HG03108 (cell line): ENCODE data around the gene SLC6A5.
"Not testable (repeated sequence)": the region's sequence is repeated elsewhere in the genome, so short reads cannot be mapped to it uniquely, and the experiment has no call there.

Experiments
- ATAC-seq: cut with Tn5 transposase; IDR thresholded peaks from one replicate; pipeline ENCODE4 v1.9.1; 2021; ENCODE audit warnings: moderate library complexity; ENCODE audit not compliant: unreplicated experiment

SLC6A5 gene

GRCh38 chr11:20599221-20600019 lies at the start of gene SLC6A5:
SLC6A5 (plus strand) TSS chr11:20599608; CDS start chr11:20599673, 65 bp downstream.
- no peak for ATAC-seq

- no peak for ATAC-seq
These were observed 48.3 kb upstream of the SLC6A5 start for GRCh38 chr11:20551096-20551495.

DNA sequence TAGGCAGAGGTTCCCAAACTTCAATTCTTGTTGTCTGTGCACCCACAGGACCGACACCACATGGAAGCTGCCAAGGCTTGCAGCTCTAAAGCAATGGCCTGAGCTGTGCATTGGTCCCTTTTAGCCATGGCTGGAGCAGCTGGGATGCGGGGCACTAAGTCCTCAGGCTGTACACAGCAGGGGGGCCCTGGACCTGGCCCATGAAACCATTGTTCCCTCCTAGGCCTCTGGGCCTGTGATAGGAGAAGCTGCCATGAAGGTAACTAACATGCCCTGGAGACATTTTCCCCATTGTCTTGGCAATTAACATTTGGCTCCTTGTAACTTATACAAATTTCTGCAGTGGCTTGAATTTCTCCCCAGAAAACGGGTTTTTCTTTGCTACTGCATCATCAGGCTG lies 43.6 kb upstream of the SLC6A5 start:
- ATAC-seq = no peak

- not testable (repeated sequence) for ATAC-seq
These were observed 43.0 kb upstream of the SLC6A5 start for GRCh38 chr11:20556396-20556795.

GRCh38 chr11:20558741-20559140 lies 40.7 kb upstream of the SLC6A5 start:
- ATAC-seq = no peak

GRCh38 chr11:20559523-20560300 lies 39.7 kb upstream of the SLC6A5 start:
- no peak for ATAC-seq

- no peak for ATAC-seq
These were observed 37.5 kb upstream of the SLC6A5 start for GRCh38 chr11:20561915-20562314.

- no peak for ATAC-seq
These were observed 35.5 kb upstream of the SLC6A5 start for GRCh38 chr11:20563866-20564265.

DNA sequence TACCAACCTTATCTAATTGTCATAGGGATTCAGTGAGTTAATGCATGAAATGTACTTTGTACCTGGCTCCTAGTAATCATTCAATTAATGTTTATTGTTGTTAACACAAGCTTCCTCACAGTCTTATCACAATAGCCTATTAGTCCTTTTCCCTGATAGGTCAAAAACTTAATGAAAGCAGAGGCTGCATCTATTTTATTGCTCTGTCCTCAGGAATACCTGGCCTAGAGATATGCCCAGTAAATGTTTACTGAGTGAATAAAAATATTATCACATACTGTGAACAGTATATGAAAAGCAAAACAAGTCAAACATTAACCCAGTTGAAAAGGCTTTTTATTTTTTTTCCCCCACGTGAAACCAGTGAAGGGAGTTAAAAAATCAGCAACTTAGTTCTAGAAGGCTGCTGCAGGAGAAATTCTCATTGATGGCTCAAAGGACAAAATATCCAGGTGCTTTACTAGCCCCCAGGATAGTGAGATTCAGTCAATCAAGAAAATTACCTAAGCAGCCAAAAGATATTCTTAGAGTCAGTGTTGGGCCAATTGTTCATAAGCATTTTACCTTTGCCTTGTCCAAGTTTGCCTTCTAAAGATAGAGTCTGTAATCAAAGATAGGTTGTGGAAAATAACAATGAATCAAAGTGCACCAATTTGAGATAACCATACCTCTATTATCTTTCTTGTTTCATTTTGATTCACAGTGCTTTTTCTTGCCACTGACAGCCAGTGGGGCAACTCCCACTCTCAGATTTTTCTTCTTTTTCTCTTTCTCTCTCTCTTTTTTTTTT lies 34.4 kb upstream of the SLC6A5 start:
- no peak for ATAC-seq

GRCh38 chr11:20566115-20566514 lies 33.3 kb upstream of the SLC6A5 start:
- ATAC-seq = not testable (repeated sequence)

GRCh38 chr11:20566591-20567434 lies 32.6 kb upstream of the SLC6A5 start:
- ATAC-seq = no peak

DNA sequence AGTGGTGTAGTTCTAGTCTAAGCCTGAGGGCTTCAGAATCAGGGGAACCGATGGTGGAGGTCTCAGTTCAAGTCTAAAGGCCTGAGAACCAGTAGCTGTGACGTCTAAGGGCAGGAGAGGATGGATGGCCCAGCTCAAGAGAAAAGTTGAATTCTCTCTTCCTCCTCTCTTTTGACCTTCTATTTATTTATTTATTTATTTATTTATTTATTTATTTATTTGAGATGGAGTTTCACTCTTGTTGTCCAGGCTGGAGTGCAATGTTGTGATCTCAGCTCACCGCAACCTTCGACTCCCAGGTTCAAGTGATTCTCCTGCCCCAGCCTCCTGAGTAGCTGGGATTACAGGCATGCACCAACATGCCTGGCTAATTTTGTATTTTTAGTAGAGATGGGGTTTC lies 19.7 kb upstream of the SLC6A5 start:
- not testable (repeated sequence) for ATAC-seq

DNA sequence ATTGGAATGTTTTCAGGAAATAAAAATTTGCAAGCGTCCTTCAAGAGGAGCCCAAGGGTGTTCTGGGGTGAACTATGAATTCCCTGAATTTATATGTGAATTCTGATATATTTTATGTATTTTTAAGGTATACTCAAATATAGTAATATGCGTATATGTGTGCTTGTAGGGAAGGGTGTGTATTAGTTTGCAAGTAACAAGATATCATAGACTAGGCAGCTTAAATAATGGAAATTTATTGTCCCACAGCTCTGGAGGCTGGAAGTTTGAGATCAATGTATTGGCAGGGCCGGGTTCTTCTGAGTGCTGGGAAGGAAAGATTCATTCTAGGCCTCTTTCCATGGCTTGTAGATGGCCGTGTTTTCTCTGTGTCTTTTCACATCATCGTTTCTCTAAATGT lies 16.2 kb upstream of the SLC6A5 start:
- ATAC-seq = no peak

DNA sequence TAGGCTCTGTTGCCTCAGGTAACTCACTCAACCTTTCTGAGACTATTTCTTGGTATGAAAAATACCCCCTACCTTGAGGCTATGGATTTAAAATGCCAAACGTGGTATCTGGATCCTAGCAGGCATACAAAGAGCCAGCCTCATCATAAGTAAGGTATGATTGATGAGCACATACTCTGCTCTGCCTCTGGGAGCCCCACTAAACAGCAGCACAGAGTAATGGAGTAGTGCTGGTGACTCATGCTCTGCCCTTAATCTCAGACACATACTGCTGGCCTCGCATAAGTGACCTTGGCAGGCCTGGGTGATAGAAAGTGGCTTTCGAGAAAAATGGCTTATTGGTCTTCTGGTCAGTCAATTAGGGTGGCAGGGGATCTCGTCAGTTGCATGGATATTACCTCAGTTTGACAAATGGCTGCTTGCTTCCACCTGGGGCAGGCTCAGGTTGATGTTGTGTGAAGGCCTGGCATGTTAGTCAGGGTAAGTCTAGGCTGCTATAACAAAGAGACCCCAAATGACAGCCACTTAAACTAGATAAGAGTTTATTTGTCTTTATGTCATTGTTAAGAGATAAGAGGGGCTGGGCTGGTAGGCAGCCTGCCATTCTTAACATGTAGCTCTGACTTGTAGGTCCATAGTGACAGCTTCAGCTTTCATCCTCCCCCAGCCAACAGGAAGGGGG lies 15.2 kb upstream of the SLC6A5 start:
- ATAC-seq = no peak

- no peak for ATAC-seq
These were observed 9.6 kb upstream of the SLC6A5 start for GRCh38 chr11:20589796-20590195.

- ATAC-seq = no peak
These were observed 9.0 kb upstream of the SLC6A5 start for GRCh38 chr11:20590381-20590780.

- no peak for ATAC-seq
These were observed 6.7 kb upstream of the SLC6A5 start for GRCh38 chr11:20592741-20593140.

DNA sequence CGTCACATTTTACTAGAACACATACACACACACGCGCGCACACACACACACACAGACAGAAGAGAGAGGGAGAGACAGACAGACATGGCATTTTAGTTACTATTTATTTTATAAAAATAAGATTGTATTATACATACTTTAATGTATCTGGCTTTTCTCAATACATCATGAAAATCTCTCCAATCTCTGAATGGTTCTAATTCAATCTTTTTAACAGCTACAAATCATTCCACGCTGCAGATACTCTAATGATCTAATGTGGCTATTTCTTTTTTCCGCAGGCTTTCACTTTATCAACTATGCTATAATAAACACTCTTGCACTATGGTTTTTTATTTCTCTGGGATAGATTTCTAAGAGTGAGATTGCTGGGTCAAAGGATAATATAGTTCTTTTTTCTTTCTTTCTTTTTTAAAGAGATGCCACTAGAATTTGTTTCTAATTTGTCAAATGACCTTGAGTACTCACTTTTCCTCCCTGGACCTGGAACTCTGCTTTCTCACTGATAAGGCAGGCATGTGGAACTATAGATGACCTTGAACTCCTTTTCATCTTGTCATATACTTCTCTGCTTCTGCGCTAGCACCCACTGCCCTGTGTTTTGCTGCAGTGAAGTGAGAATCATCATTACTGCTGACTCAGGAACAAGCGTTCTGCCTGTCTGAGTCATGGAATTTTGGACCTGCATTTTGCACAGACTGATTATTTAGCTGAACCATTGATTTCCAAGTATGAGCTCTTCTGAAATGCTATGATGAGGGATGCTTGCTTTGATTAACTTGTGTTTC lies 4.9 kb upstream of the SLC6A5 start:
- ATAC-seq = no peak

- ATAC-seq = no peak
These were observed 4.3 kb upstream of the SLC6A5 start for GRCh38 chr11:20595101-20595500.
